Endothelial cell (in vitro differentiated cells): ENCODE results near the gene ANKHD1. TPM values are rescaled to one million over a fixed set of nuclear protein-coding genes. Genes with fewer than 3 reads are reported as not detected.

Source experiments
- DNase-seq: peaks from one replicate; pipeline ENCODE4 v3.0.0; 2021; ENCODE audit warnings: low spot score
- H3K27ac Mint-ChIP-seq: one replicate; pipeline ENCODE4 v1.8.0; 2021; ENCODE audit warnings: mixed read lengths, inconsistent platforms; ENCODE audit not compliant: unreplicated experiment
- H3K27me3 Mint-ChIP-seq: one replicate; pipeline ENCODE4 v1.8.0; 2021; ENCODE audit warnings: mild to moderate bottlenecking, moderate library complexity, mixed read lengths, inconsistent platforms; ENCODE audit not compliant: unreplicated experiment
- H3K36me3 Mint-ChIP-seq: one replicate; pipeline ENCODE4 v1.8.0; 2021; ENCODE audit warnings: mild to moderate bottlenecking, low read depth, mixed read lengths, inconsistent platforms; ENCODE audit not compliant: unreplicated experiment
- H3K4me1 Mint-ChIP-seq: one replicate; pipeline ENCODE4 v1.8.0; 2021; ENCODE audit warnings: mild to moderate bottlenecking, mixed read lengths, inconsistent platforms; ENCODE audit not compliant: unreplicated experiment
- H3K4me3 Mint-ChIP-seq: one replicate; pipeline ENCODE4 v1.8.0; 2021; ENCODE audit warnings: mild to moderate bottlenecking, mixed read lengths, inconsistent platforms; ENCODE audit not compliant: unreplicated experiment
- H3K9me3 Mint-ChIP-seq: one replicate; pipeline ENCODE4 v1.8.0; 2021; ENCODE audit warnings: mixed read lengths, inconsistent platforms; ENCODE audit not compliant: unreplicated experiment
- CTCF ChIP-seq: fragments of 200-600 bp; sonication (generic); IDR thresholded peaks from one replicate; pipeline ENCODE4 v1.5.0; 2021; ENCODE audit warnings: antibody characterized with exemption; ENCODE audit not compliant: unreplicated experiment
- total RNA-seq: library from RNA; stranded (reverse); fragmentation: NEBNext Ultra II Directional; extraction: Animal tissue kit (Norgen Biotek cat#: 25700); gene quantifications from one replicate; pipeline ENCODE4 v1.2.1, GENCODE V29; 2021; ENCODE audit not compliant: unreplicated experiment

Gene ANKHD1
- total RNA-seq, 1 donor from 2014 or later: 138 TPM

- Mint-ChIP-seq H3K4me3 (no peak overlapping the region), H3K36me3 (no peaks in the 10 kb centered on the region), H3K27ac (no peak overlapping the region), H3K4me1 (peaks cover 11% of the 10 kb centered on the region), H3K9me3 (no peaks in the 10 kb centered on the region), H3K27me3 (peaks cover 1% of the 10 kb centered on the region)
- no peak for TF ChIP-seq CTCF
- DNase-seq: no peak
Observed at GRCh38 chr5:140381351-140381750, 20.3 kb upstream of the ANKHD1 start.

- peaks cover 11% of the 10 kb centered on the region for H3K4me1 Mint-ChIP-seq
- H3K27ac Mint-ChIP-seq: no peak overlapping the region
- no peak for TF ChIP-seq CTCF
- H3K36me3 Mint-ChIP-seq: no peaks in the 10 kb centered on the region
- no peak overlapping the region for H3K4me3 Mint-ChIP-seq
- peaks cover 1% of the 10 kb centered on the region for H3K27me3 Mint-ChIP-seq
- no peak for DNase-seq
- no peaks in the 10 kb centered on the region for H3K9me3 Mint-ChIP-seq
Observed at GRCh38 chr5:140381972-140382371, 19.7 kb upstream of the ANKHD1 start.

- H3K9me3 Mint-ChIP-seq: no peaks in the 10 kb centered on the region
- H3K4me1 Mint-ChIP-seq: peaks cover 11% of the 10 kb centered on the region
- no peak overlapping the region for H3K27ac Mint-ChIP-seq
- DNase-seq: no peak
- H3K4me3 Mint-ChIP-seq: no peak overlapping the region
- TF ChIP-seq CTCF: no peak
- H3K36me3 Mint-ChIP-seq: no peaks in the 10 kb centered on the region
- peaks cover 1% of the 10 kb centered on the region for H3K27me3 Mint-ChIP-seq
Observed at GRCh38 chr5:140382866-140383265, 18.8 kb upstream of the ANKHD1 start.

- peaks cover 1% of the 10 kb centered on the region for H3K27me3 Mint-ChIP-seq
- H3K36me3 Mint-ChIP-seq: no peaks in the 10 kb centered on the region
- H3K27ac Mint-ChIP-seq: no peak overlapping the region
- no peak for DNase-seq
- peaks cover 11% of the 10 kb centered on the region for H3K4me1 Mint-ChIP-seq
- H3K9me3 Mint-ChIP-seq: no peaks in the 10 kb centered on the region
- TF ChIP-seq CTCF: no peak
- no peak overlapping the region for H3K4me3 Mint-ChIP-seq
Observed at GRCh38 chr5:140383300-140383699, 18.3 kb upstream of the ANKHD1 start.

GRCh38 chr5:140388052-140388451 is 13.6 kb upstream of the ANKHD1 start:
- Mint-ChIP-seq H3K4me3 (no peak overlapping the region), H3K36me3 (no peaks in the 10 kb centered on the region)

More at GRCh38 chr5:140388052-140388451, 13.6 kb upstream of the ANKHD1 start:
- DNase-seq: no peak
- H3K4me1 Mint-ChIP-seq: peaks cover 6% of the 10 kb centered on the region
- no peak overlapping the region for H3K27ac Mint-ChIP-seq
- no peaks in the 10 kb centered on the region for H3K27me3 Mint-ChIP-seq
- no peak for TF ChIP-seq CTCF
- H3K9me3 Mint-ChIP-seq: no peaks in the 10 kb centered on the region
